Endothelial cell of umbilical vein (primary cell): ENCODE measurements around the gene LRP1B. TPM values are rescaled to one million over a fixed set of nuclear protein-coding genes. Genes with fewer than 3 reads are reported as not detected.

Experiments
- BruUV-seq: library from RNA; stranded (reverse); fragments of 400-500 nt; replicated peaks from 2 replicates; lab custom pipeline; 2021; lab: Mats Ljungman, UMichigan
- CTCF ChIA-PET: fragments of 300-600, 350-600 bp; sonication (Branson Sonifier 250); formaldehyde crosslinking; loops from one replicate; lab custom pipeline; 2021; ENCODE audit warnings: antibody characterized with exemption, inconsistent platforms; lab: Charles Lee
- POLR2A ChIA-PET: fragments of 300-600, 350-600 bp; sonication (Branson Sonifier 250); formaldehyde crosslinking; loops from one replicate; lab custom pipeline; 2021; ENCODE audit warnings: antibody characterized with exemption, inconsistent platforms; lab: Charles Lee
- DNase-seq: peaks from one replicate; pipeline ENCODE4 v3.0.0-alpha.2; 2011; ENCODE audit warnings: low read depth, low spot score
- FAIRE-seq: peaks from 2 replicates; lab custom pipeline; 2011; peaks lifted over from hg19 to GRCh38; lab: Jason Lieb, UNC
- H2AFZ ChIP-seq: 2 replicates; pipeline ENCODE4 v1.6.0; 2012; ENCODE audit warnings: low read depth, low read length, control low read depth, inconsistent platforms
- H3K27ac ChIP-seq: 2 replicates; pipeline ENCODE4 v1.5.1; 2011; ENCODE audit warnings: low read depth, mild to moderate bottlenecking, control low read depth, low read length, moderate library complexity; ENCODE audit not compliant: insufficient read depth
- H3K27me3 ChIP-seq, 2 experiments: 2 replicates each; pipeline versions ENCODE4 v1.6.0 to v1.6.1; 2011; ENCODE audit warnings: low read length in 2 of 2, mixed read lengths in 1 of 2; ENCODE audit not compliant: control insufficient read depth in 2 of 2, insufficient read depth in 2 of 2
- H3K36me3 ChIP-seq, 2 experiments: 2 replicates in 1 of 2; 3 replicates in 1 of 2; pipeline ENCODE4 v1.5.1; 2011; ENCODE audit warnings: low read length in 2 of 2, mild to moderate bottlenecking in 1 of 2, moderate library complexity in 1 of 2; ENCODE audit not compliant: control insufficient read depth in 2 of 2, insufficient read depth in 2 of 2; ENCODE audit errors: extremely low read depth in 1 of 2
- H3K4me1 ChIP-seq: 3 replicates; pipeline ENCODE4 v1.5.1; 2011; ENCODE audit warnings: mild to moderate bottlenecking, low read length; ENCODE audit not compliant: control insufficient read depth, insufficient read depth; ENCODE audit errors: extremely low read depth
- H3K4me2 ChIP-seq: 2 replicates; pipeline ENCODE4 v1.6.1; 2011; ENCODE audit warnings: low read length, control low read depth, mixed read lengths; ENCODE audit not compliant: insufficient read depth
- H3K4me3 ChIP-seq, 3 experiments: fragments of 200-600 bp in 1 of 3; sonication (generic), shearing (Covaris generic) in 1 of 3; replicated peaks in 1 of 3; 2 replicates each; pipeline ENCODE4 v1.5.1; 2011 to 2016; ENCODE audit warnings: control low read depth in 3 of 3, low read length in 3 of 3, mild to moderate bottlenecking in 2 of 3, inconsistent platforms in 1 of 3, low read depth in 1 of 3, moderate library complexity in 1 of 3; ENCODE audit not compliant: insufficient read depth in 1 of 3
- H3K79me2 ChIP-seq: 2 replicates; pipeline ENCODE4 v1.6.0; 2012; ENCODE audit warnings: low read length, inconsistent platforms; ENCODE audit not compliant: control insufficient read depth, insufficient read depth
- H3K9ac ChIP-seq: replicated peaks from 2 replicates; pipeline ENCODE3; 2011; ENCODE audit warnings: low read length, control low read depth; ENCODE audit not compliant: insufficient read depth; ENCODE audit errors: extremely low read depth
- H3K9me1 ChIP-seq: replicated peaks from 3 replicates; pipeline ENCODE4 v1.6.0; 2011; ENCODE audit warnings: mild to moderate bottlenecking, low read length; ENCODE audit not compliant: control insufficient read depth, insufficient read depth; ENCODE audit errors: extremely low read depth
- H3K9me3 ChIP-seq: replicated peaks from 2 replicates; pipeline ENCODE4 v1.5.1; 2012; ENCODE audit warnings: low read length, inconsistent platforms; ENCODE audit not compliant: control insufficient read depth, insufficient read depth
- H4K20me1 ChIP-seq: replicated peaks from 2 replicates; pipeline ENCODE3; 2011; ENCODE audit warnings: mild to moderate bottlenecking, low read length; ENCODE audit not compliant: control insufficient read depth, insufficient read depth; ENCODE audit errors: extremely low read depth
- CTCF ChIP-seq, 2 donors: IDR thresholded peaks; 1 replicate in 1 of 2; 2 replicates in 1 of 2; pipeline ENCODE4 v1.5.1; 2011; ENCODE audit warnings: low read length in 2 of 2, mild to moderate bottlenecking in 2 of 2, moderate library complexity in 2 of 2, control low read depth in 1 of 2, inconsistent platforms in 1 of 2, low read depth in 1 of 2; ENCODE audit not compliant: insufficient read depth in 1 of 2; ENCODE audit errors: extremely low read depth in 1 of 2
- EZH2 ChIP-seq: IDR thresholded peaks from 2 replicates; pipeline ENCODE4 v1.6.1; 2012; ENCODE audit warnings: borderline replicate concordance, low read depth, mild to moderate bottlenecking, moderate library complexity, low read length, inconsistent platforms; ENCODE audit not compliant: severe bottlenecking
- FOS ChIP-seq: IDR thresholded peaks from 2 replicates; pipeline ENCODE4 v1.6.1; 2011; ENCODE audit warnings: mild to moderate bottlenecking, low read length, moderate library complexity, borderline replicate concordance; ENCODE audit not compliant: insufficient read depth
- GATA2 ChIP-seq: IDR thresholded peaks from 2 replicates; pipeline ENCODE4 v1.7.0; 2011; ENCODE audit warnings: low read depth, mild to moderate bottlenecking, moderate library complexity, mixed read lengths, low read length; ENCODE audit not compliant: insufficient read length, insufficient read depth
- JUN ChIP-seq: IDR thresholded peaks from 2 replicates; pipeline ENCODE4 v1.6.1; 2011; ENCODE audit warnings: borderline replicate concordance, low read depth; ENCODE audit not compliant: insufficient read length, insufficient read depth
- MAX ChIP-seq: IDR thresholded peaks from 2 replicates; pipeline ENCODE4 v1.6.1; 2011; ENCODE audit not compliant: insufficient read depth, insufficient read length
- MYC ChIP-seq: IDR thresholded peaks from one replicate; pipeline ENCODE4 v1.6.1; 2011; ENCODE audit warnings: mild to moderate bottlenecking, low read depth, low read length
- POLR2A ChIP-seq: IDR thresholded peaks from 2 replicates; pipeline ENCODE4 v1.6.1; 2012; ENCODE audit warnings: low read depth, mild to moderate bottlenecking, control low read depth, low read length
- POLR2AphosphoS5 ChIP-seq: IDR thresholded peaks from 2 replicates; pipeline ENCODE4 v1.6.1; 2012; ENCODE audit warnings: low read depth, mild to moderate bottlenecking, control low read depth, low read length, moderate library complexity; ENCODE audit not compliant: insufficient read depth
- dilution Hi-C: fragments of 300-500 bp; cut with MboI; formaldehyde crosslinking; loops from one replicate; pipeline ENCODE4 v1.15.0; 2019; ENCODE audit warnings: low sequenced_read_pairs; ENCODE audit not compliant: extremely low pct_ligation_motif_present
- intact Hi-C: fragments of 100-400 bp; cut with micrococcal nuclease; formaldehyde crosslinking; loops from one replicate; pipeline ENCODE4 v1.10.0; 2022
- polyA plus RNA-seq, 4 experiments: library from polyadenylated mRNA; depleted of rRNA in 3 of 4; stranded (reverse) in 3 of 4; unstranded in 1 of 4; fragments of >200 nt; gene quantifications; 2 replicates each; pipeline versions ENCODE4 v1.2.1 to v1.2.3, GENCODE V29; 2011 to 2012; ENCODE audit warnings: missing spikeins in 1 of 4
- total RNA-seq: library from RNA; stranded (reverse); gene quantifications from 2 replicates; pipeline ENCODE4 v1.2.3, GENCODE V29; 2021

Gene LRP1B
- total and polyA plus RNA-seq, 2 donors (not counting 3 experiments of a cell fraction or from before 2014, with no cell fraction given), result 0.03 to 0.07 TPM

- Histone ChIP-seq H3K4me3 (no peak overlapping the region), H3K9ac (no peak overlapping the region), H3K9me1 (no peaks in the 10 kb centered on the region), H3K9me3 (no peaks in the 10 kb centered on the region), H3K4me1 (no peaks in the 10 kb centered on the region), H2AFZ (no peak overlapping the region), H3K27ac (no peak overlapping the region), H3K4me2 (no peak overlapping the region), H3K27me3 (no peaks in the 10 kb centered on the region), H4K20me1 (no peaks in the 10 kb centered on the region), H3K79me2 (no peaks in the 10 kb centered on the region), H3K36me3 (no peaks in the 10 kb centered on the region)
- ChIA-PET CTCF (no interaction called here), POLR2A (no interaction called here)
- dilution Hi-C loops, result no loop called here
- FAIRE-seq (no peak), DNase-seq (no peak)
- intact Hi-C loops, result no loop called here
- BruUV-seq, result no TSS peak
- TF ChIP-seq GATA2 (no peak), FOS (no peak), CTCF (IDR thresholded peaks at IDR 0.05; ENCODE audit: extremely low read depth in 1 of 2, insufficient read depth in 1 of 2, low read depth in 1 of 2, low read length in 2 of 2) (no peak), EZH2 (no peak), MAX (no peak), JUN (no peak), POLR2A (no peak), MYC (no peak), POLR2AphosphoS5 (no peak)
Measured at GRCh38 chr2:141633132-141633531, 497.7 kb downstream of the LRP1B start.
